OCI-LY3 (cell line): ENCODE results near the gene NXF1.

Experiments used
- CTCF ChIP-seq: fragments of 200-600, 300-600 bp; sonication (generic); IDR thresholded peaks from 2 replicates; pipeline ENCODE4 v1.5.1; 2014; ENCODE audit warnings: antibody characterized with exemption, low read length, low read depth
- EZH2phosphoT487 ChIP-seq: fragments of 200-600 bp; shearing (Covaris generic); IDR thresholded peaks from 2 replicates; pipeline ENCODE4 v1.6.1; 2018; ENCODE audit warnings: antibody characterized with exemption, mixed run types, low read depth

DNA sequence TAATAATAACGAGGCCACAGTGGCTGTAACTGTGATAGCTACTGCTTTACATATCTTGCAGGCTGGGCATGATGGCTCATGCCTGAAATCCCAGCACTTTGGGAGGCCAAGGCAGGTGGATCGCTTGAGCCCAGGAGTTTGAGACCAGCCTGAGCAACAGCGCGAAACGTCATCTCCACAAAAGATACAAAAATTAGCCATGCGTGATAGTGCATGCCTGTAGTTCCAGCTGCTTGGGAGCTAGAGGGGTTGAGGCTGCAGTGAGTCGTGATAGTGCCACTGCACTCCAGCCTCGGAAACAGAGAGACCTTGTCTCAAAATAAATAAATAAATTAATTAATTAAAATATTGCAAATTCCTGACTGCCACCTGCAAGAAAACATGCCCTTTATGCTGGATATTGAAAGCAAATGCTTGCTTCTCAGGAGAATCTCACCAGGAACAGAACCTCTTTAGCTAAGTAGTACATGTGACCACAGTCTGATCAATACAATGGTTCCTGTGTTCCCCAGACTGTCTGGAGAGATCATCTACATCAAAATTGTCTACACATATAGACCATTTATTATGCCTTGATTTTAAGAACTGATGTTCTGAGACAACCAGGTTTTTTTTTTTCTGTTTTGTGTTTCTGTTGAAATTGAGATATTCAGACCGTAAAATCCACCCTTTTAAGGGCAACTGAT lies 57.6 kb downstream of the NXF1 start:
- TF ChIP-seq EZH2phosphoT487 (no peak), CTCF (no peak)
